HG03442 (cell line): ENCODE measurements around the gene DNAH17.

Experiments
- ATAC-seq: cut with Tn5 transposase; IDR thresholded peaks from one replicate; pipeline ENCODE4 v1.9.1; 2021; ENCODE audit warnings: mild to moderate bottlenecking, moderate library complexity; ENCODE audit not compliant: unreplicated experiment

The DNAH17 gene

DNA sequence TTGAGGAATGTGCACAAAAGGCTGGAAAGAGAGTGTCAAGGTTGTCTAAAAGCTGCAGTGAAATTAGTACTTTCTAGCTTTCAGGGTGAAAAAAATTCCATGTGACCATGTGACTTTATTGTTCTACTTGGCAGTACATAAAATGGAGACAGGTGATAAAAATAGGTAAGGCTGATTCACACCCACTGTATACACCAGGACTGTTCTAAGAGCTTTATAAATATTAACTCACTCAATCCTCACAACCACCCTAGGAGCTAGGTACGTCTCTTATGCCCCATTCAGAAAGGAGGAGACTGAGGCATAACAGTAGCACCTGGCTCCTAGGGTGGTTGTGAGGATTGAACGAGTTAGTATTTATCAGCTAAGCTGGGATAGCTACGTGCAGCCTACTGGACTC is 28.2 kb upstream of the DNAH17 start:
- no peak for ATAC-seq

DNA sequence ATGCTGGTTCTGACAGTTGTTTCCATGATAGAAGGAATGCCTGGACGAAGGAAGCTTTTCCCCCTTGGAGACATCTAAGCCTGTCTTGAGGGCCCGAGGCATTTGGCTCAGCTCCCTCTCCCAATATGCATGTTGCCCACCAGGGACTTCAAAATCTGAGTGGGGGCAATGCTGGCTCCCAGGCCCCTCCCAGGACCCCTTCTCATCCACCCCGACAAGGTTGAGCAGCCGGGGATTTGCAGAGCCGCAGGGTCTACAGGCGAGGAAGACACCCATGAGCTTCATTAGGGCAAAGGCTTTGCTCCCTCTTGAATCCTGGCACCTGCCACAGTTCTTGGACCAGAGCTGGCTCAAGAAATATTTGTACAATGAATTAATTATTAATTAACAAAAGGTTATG is 25.1 kb upstream of the DNAH17 start:
- no peak for ATAC-seq

DNA sequence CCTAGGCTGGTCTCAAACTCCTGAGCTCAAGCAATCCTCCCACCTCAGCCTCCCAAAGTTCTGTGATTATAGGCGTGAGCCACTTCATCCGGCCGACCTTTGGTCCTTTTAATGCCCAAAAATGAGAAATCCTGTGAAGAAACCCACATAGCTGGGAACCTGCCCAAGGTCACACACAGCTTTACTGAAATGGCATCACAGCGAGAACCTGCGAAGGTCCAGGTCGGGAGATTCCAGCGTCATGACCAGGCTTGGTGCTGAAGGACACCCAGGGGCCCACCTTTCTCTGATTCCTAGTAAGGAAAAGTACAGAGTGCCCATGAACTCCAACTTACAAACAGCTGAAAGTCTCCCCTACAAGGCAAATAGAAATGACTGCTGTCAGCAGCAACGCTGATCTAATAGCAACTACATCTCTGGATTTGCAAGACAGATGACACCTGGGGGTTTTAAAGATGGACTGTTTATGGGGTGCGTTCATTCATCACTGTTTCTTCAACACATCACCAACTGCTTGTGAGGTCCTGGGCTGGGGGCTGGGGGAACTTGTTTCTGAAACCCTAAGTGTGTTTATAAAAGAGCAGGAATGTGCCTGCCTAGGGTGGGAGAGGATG is 24.5 kb upstream of the DNAH17 start:
- ATAC-seq, result no peak

DNA sequence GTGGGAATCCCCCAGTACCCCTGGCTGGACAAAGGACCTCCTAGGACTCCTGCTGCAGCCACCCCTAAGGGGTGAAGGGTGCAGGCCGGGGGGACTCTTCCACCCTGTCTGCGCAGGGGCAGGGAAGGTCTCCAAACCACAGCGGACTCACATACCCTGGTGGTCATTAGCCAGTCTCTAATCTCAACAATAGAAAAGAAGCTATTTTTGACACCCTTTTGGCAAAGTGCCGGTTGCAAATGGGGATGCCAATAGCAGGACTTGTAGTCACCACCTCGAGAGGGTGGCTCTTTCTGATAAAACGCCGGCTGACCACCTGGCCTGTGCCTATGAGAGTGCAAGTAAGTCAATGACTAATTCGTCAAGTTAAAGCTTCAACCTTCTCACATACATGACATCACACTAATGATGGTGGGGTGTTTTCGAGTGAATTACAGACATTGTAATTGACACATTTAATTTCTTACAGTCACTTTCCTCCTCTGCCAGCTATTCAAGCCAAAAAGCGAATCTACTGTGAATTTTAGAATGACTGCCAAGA is 23.1 kb upstream of the DNAH17 start:
- ATAC-seq, result no peak

DNA sequence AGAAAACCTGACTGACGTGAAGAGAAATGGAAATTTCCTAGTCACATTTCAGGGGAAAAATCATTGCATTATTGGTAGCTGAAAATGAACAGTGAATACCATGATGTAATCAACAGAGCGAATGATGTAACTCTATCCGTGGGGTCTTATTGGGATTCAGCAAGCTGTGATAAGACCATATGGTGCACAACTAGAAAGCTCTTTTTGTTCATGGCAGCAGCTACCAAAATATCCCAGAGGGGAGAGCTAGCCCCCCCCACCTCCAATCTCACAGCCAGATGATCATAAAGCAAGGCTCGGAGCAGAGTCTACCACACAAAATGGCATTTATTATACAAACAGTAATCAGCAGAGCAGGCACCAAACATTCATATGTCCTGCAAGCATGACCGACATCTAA is 22.2 kb upstream of the DNAH17 start:
- no peak for ATAC-seq

DNA sequence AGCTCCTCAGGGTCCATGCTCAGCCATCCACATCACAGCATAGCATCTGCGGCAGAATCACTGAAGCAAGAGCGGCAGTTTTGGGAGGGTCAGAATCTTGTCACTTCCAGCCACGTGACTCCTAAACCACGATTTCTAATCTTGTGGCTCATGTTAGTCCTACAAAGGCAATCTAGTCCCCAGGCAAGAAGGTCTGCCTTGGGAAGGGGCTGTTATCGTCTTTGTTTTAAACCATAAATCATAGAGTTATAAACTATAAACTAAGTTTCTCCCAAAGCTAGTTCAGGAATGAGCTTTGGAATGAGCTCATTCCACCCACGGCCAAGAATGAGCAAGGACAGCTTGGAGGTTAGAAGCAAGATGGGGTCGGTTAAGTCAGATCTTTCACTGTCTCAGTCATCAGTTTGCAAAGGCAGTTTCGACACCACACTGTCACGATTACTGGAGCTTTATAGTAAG is 20.8 kb upstream of the DNAH17 start:
- no peak for ATAC-seq

DNA sequence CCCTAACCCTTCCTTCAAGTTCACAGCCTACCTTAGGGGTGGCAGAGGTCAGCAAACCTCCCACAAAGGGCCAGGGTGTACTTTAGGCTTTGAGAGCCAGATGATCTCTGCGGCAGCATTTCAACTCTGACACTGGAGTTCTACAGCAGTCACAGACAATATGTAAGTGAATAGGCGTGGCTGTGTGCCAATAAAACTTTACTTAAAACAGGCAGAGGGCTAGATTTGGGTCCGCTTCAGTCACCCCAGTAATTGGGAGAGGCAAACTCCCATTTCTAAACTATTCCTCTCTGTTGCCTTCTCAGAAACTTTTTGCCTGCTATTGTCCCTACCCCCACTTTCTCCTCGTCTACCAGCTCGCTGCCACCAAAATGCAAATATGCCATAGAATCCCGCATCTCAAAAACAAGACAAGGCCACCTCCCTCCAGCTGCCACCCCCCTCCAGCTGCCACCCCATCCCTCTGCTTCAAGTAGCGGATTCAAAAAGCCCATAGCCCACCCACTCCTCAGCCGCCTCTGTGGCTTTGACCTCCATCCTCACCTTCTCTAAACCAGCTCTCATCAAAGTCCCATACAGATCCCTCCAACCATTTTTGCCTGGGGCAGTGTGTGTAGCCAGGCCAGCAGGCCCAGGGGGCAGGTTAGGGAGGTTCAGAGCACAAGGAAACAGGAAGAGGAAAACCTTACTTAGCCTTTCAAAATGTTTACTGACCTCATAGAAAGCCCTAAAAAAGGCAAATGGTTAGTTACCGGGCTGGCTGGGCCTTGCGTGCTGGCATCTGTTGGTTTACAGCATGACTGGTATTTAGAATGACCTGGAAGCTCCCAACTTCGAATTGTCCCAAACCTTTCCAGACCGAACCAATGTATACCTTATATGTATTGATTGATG is 19.9 kb upstream of the DNAH17 start:
- ATAC-seq, result no peak

DNA sequence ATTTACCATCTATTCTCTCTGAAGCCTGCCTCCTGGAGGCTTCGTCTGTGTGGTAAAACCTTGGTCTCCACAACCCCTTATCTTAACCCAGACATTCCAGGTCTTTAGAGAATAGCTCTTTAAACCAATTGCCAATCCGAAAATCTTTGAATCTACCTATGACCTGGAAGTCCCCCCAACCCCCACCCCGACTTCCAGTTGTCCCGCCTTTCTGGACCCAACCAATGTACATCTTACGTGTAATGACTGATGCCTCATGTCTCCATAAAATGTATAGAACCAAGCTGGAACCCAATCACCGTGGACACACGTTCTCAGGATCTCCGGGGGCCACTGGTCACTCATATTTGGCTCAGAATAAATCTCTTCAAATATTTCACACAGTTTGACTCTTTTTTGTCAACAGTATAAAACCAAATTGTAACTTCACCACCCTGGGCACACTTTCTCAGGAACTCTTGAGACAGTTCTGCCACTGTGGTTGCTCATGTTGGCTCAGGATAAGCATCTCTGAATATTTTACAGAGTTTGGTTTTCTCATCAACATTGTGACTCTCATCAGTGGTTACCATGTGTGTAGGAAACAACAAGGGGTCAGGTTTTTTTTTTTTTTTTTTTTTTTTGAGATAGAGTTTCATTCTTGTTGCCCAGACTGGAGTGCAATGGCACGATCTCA is 18.1 kb upstream of the DNAH17 start:
- ATAC-seq, result no peak

DNA sequence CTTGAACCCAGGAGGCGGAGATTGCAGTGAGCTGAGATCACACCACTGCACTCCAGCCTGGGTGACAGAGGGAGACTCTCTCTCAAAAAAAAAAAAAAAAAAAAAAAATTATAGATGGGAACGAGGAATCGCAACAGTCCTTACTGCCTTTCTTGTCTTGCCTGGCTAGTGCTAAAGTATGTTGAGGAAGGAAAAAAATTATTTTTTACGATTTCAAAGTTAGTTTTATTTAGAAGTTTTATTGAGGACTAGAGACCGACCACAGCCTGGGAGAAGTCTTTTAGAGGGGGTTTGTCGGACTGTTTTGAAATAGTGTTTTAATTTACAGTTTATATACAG is 15.8 kb upstream of the DNAH17 start:
- ATAC-seq, result no peak

DNA sequence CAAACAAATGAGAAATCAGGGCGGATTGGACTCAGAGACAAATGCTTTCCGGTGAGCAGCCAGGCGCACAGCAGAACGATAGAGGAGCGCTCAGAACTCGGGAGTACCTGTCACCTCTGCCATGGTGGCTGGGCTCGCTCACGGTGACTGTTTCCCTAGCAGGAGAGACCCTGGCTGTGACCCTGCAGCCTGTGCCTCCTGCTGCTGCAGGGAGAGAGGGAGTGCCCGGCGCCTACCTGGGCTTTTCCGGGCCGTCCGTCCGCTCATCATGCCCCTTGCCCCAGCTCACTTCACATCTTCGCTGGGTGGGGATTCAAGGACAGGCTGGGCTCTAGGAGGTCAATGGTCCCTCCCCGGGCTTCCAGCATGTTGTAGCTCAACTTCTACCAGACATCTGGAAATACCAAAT is 14.1 kb upstream of the DNAH17 start:
- no peak for ATAC-seq

DNA sequence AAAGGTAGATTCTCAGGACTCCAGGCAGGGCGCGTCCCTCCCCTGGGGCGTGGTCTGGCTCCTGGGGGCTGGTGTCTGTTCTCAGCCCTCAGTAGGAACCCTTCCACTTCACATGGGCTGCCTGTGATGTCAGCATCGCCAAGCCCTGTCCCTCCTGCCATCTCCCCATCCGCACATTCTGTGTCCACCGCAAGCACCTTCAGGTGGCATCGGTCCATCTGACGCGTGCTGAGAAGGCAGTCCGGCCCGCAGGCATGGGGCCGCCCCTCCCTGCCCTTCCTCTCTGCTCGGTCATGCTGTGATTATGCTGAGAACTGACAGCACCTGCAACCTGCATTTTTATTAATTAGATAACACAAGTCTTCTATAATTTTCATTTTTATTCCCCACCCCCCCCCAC is 12.7 kb upstream of the DNAH17 start:
- ATAC-seq, result no peak

DNA sequence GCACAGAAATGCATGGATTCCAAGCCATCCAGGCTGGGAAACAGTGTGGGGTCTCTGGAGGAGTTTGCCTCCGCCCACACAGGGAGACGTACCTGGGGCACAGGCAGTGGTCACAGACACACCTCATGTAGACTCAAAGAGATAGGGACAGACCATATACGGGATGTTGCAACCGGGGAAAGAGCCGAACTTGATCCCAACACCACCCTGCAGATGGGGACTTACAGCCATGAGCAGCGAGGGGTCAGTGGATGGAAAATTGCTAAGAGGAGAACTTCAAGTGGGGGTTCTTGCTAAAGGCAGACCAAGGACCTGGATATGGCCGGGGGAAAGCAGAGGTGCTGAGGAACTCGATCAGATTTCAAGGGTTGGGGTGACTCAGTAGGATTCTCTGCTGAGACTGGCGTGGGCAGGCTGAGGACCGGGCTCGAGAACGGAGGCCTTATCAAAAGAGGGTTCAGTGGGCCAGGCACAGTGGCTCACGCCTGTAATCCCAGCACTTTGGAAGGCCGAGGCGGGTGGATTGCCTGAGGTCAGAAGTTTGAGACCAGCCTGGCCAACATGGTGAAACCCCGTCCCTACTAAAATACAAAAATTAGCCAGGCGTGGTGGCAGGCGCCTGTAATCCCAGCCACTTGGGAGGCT is 12.0 kb upstream of the DNAH17 start:
- ATAC-seq, result no peak

DNA sequence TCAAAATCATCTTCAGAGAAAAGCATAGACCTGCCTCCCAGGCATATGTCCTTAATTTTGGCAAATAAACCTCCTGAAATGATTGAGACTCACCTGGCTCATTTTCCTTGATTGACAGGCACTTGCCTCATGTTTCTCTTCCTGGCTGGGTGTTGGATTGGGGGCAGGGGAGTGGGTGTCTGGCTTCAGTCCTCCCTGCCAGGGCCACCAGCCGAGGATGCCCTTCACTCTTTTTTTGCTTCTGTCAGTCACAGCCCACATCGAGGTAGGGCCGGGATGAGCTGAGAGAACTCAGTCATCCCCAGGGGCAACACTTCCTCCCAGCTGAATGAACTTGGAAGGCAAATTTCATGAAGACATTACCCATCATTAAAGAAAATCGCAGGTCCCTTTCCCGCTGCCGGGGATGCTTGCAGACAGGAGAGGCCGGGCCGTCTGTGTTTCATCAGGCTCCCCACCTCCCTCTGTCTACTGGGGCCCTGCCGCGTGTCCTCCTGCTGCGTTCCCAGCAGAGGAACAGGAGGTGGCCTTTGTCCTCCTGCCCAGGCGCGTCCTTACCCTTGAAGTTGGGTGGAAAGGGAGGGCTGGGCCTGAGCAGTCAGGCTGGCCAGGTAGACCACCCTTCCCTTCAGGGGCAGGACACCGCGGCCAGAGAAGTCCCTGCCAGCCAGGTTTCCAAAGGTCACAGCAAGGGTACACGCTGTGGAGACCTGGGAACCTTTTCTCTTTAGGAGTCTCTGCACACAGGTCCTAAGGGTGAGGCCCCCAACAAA is 11.2 kb upstream of the DNAH17 start:
- no peak for ATAC-seq

DNA sequence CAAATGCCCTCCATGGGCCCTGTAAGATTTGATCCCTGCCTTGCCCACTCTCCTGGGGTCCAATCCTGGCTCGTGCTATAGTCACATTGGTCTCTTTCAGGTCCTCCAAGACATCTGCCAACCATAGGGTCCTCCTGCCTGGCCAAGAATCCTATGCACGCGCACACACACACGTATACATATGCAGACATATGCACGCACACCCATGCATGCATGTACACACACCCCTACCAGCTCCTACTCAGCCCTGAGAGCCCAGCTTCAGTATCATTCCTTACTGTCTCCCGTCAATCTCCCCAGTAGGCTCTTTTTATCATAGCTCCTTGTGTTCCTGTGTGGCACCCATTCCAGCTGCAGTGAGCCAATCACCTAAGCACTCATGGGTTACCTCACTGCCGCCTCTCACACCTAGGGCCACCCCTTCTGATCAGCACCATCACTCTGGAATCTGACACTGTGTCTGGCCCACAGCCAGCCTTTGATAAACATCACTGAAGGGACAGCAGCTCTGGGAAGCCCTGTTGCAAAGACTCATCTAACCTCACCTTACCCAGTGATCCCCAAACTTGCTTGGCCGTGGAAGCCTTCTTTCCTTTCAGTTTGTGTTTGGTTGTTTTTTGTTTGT is 7.9 kb upstream of the DNAH17 start:
- ATAC-seq, result no peak

DNA sequence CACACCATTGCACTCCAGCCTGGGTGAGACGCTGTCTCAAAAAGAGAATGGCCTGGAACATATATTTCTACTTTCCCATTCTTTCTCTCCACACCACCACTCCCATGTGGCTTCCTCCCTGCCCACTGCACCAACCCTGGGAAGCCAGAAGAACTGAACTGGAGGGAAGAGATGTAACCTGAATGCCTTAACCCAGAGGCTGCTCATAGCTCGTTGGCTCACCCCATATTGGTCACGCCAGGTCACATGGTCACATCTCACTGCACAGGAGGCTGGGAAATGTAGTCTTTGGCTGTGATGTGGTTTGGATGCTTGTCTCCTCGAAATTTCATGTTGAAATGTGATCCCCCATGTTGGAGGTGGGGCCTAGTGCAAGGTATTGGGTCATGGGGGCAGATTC is 5.9 kb upstream of the DNAH17 start:
- no peak for ATAC-seq

DNA sequence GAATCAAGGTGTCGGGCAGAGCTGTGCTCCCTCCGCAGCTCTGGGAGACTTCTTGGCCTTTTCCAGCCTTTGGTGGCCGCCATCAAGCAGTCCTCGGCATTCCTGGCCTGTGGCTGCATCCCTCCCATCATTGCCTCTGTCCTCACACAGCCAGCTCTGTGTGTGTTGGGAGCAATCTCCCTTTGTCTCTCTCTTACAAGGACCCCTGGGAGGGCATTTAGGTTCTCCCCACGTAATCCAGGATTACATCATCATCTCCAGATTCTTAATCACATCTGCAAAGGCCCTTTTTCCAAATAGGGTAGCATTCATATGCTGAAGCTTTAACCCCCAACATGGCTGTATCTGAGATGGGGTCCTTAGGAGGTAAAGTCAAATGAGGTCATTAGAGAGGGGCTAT is 4.1 kb upstream of the DNAH17 start:
- ATAC-seq, result no peak

DNA sequence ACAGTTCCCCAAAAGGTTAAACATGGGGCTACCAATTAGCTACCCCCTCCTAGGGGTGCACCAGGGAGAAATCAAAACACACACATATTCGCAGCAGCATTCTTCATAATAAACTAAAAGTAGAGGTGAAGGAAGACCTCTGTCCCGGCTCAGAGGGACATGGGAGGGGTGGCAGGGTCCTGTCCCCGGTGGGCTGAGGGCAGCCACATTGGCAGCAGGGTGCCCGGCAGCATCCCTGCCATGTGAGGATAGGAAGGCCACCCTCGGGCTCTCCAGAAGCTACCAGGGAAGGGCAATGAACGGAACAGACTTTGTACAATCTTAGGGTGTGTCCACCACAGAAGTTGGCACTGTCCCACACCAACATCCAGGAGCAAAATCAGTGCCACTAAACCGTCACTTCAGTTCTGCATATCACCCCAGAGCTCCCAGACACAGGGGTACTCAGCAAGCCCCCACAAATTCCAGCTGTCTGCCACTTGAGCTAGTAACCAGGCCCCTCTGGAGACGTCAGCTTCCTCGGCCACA is 3.1 kb upstream of the DNAH17 start:
- no peak for ATAC-seq

DNA sequence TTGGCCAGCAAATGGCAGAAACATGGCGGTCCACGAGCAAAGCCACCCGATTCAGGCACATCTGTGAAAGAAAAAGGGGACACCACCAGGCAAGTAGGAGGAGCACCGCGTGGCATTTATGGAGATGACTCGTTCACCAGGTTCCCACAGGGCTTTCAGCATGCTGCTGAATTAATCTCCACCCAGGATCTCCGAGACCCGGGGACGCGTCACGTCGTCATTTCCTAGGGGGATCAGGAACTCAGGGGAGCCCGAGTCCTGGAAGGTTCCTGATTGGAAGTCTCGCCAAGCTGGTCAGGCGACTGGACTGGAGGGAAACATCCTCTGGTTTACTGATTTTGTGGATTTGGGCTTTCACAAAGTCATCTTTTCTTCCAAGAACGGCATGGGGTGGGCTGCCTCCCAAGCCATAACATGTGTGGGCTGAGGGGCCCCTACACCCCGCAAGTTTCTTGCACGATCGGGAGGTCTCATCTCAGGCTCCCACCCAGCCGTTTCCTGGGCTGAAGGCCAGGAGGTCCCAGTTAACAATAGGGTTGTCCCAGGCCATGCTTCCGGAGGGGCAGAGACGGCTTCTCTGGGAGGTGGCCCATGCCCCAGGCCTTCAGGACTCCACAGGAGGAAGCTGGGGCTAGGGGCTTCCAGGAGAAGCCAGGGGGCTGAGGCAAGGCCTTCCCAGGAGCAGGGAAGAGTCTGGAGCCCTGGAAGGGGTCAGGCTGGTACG is 645 bp downstream of the DNAH17 start:
- no peak for ATAC-seq

DNA sequence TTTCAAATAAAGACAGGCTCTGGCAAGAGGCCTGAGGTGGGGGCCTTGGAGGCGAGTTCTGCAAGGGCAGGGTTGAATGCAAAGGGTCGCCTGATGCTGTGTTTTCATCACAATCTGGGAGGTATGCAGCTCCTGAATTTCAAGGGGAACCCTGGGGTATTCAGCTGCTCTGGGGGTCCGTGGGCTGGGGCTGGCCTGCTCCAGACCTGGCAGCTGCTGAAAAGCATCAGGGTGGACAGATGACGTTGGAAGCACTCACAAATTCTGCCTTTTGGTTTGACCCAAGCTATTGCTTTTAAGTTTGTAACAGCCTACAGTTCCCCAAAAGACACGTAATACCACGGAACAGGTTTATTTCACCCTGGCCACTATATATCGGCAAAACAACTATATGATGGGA is 1.3 kb downstream of the DNAH17 start:
- ATAC-seq, result no peak
